T-helper 2 cell treated with Interferon-gamma antibody and Interleukin-4, amounts not matched to agents 5 μg/mL and 100 μg/mL, for 36 hours (primary cell): ENCODE data around the gene TMEM233.
"Not testable (repeated sequence)": the region's sequence is repeated elsewhere in the genome, so short reads cannot be mapped to it uniquely, and the experiment has no call there.

ENCODE experiments used
- DNase-seq: peaks from one replicate; pipeline ENCODE4 v3.0.0; 2021; ENCODE audit warnings: low spot score
- H3K27ac Mint-ChIP-seq: one replicate; pipeline ENCODE4 v1.8.0; 2021; ENCODE audit warnings: mild to moderate bottlenecking, mixed read lengths
- H3K27me3 Mint-ChIP-seq: one replicate; pipeline ENCODE4 v1.8.0; 2021; ENCODE audit warnings: low read depth, mixed read lengths
- H3K36me3 Mint-ChIP-seq: one replicate; pipeline ENCODE4 v1.8.0; 2021; ENCODE audit warnings: low read depth, mixed read lengths
- H3K4me1 Mint-ChIP-seq: one replicate; pipeline ENCODE4 v1.8.0; 2021; ENCODE audit warnings: low read depth, mixed read lengths
- H3K4me3 Mint-ChIP-seq: one replicate; pipeline ENCODE4 v1.8.0; 2022; ENCODE audit warnings: mild to moderate bottlenecking, moderate library complexity, mixed read lengths
- H3K9me3 Mint-ChIP-seq: one replicate; pipeline ENCODE4 v1.8.0; 2021; ENCODE audit warnings: mixed read lengths

TMEM233 gene

GRCh38 chr12:119592232-119592631, 1.3 kb upstream of the TMEM233 start:
- Mint-ChIP-seq H3K36me3 (no peaks in the 10 kb centered on the region), H3K9me3 (no peaks in the 10 kb centered on the region), H3K4me1 (peaks cover 7% of the 10 kb centered on the region), H3K27ac (no peak overlapping the region), H3K4me3 (no peak overlapping the region), H3K27me3 (peaks cover 68% of the 10 kb centered on the region)
- no peak for DNase-seq

GRCh38 chr12:119594399-119594730, 791 bp downstream of the TMEM233 start:
- peaks cover 72% of the 10 kb centered on the region for H3K27me3 Mint-ChIP-seq
- no peak overlapping the region for H3K4me3 Mint-ChIP-seq

GRCh38 chr12:119594772-119595445, 1.3 kb downstream of the TMEM233 start:
- no peak for DNase-seq
- Mint-ChIP-seq H3K9me3 (no peaks in the 10 kb centered on the region), H3K36me3 (no peaks in the 10 kb centered on the region), H3K4me3 (no peak overlapping the region), H3K27me3 (peaks cover 74% of the 10 kb centered on the region), H3K4me1 (peaks cover 7% of the 10 kb centered on the region), H3K27ac (no peak overlapping the region)

More at GRCh38 chr12:119594399-119594730, 791 bp downstream of the TMEM233 start:
- DNase-seq: no peak
- Mint-ChIP-seq H3K27ac (no peak overlapping the region), H3K36me3 (no peaks in the 10 kb centered on the region), H3K9me3 (no peaks in the 10 kb centered on the region), H3K4me1 (peaks cover 7% of the 10 kb centered on the region)

- H3K9me3 Mint-ChIP-seq: no peaks in the 10 kb centered on the region
- H3K27ac Mint-ChIP-seq: no peak overlapping the region
- H3K4me1 Mint-ChIP-seq: peaks cover 7% of the 10 kb centered on the region
- no peak overlapping the region for H3K4me3 Mint-ChIP-seq
- no peaks in the 10 kb centered on the region for H3K36me3 Mint-ChIP-seq
- DNase-seq: no peak
- peaks cover 59% of the 10 kb centered on the region for H3K27me3 Mint-ChIP-seq
Observed at GRCh38 chr12:119598159-119598558, 4.6 kb downstream of the TMEM233 start.

GRCh38 chr12:119601877-119602733, 8.5 kb downstream of the TMEM233 start:
- Mint-ChIP-seq H3K27ac (no peak overlapping the region), H3K4me3 (no peak overlapping the region), H3K4me1 (no peaks in the 10 kb centered on the region), H3K36me3 (no peaks in the 10 kb centered on the region), H3K9me3 (no peaks in the 10 kb centered on the region), H3K27me3 (peaks cover 23% of the 10 kb centered on the region)
- no peak for DNase-seq

GRCh38 chr12:119602734-119603094, 9.1 kb downstream of the TMEM233 start:
- Mint-ChIP-seq H3K4me3 (no peak overlapping the region), H3K27ac (no peak overlapping the region), H3K9me3 (no peaks in the 10 kb centered on the region), H3K36me3 (no peaks in the 10 kb centered on the region), H3K4me1 (no peaks in the 10 kb centered on the region), H3K27me3 (peaks cover 19% of the 10 kb centered on the region)
- DNase-seq: no peak

- Mint-ChIP-seq H3K27me3 (peaks cover 18% of the 10 kb centered on the region), H3K36me3 (no peaks in the 10 kb centered on the region), H3K9me3 (no peaks in the 10 kb centered on the region), H3K4me1 (no peaks in the 10 kb centered on the region), H3K4me3 (no peak overlapping the region), H3K27ac (no peak overlapping the region)
- DNase-seq: no peak
Observed at GRCh38 chr12:119603767-119604166, 10.2 kb downstream of the TMEM233 start.

- Mint-ChIP-seq H3K27me3 (peaks cover 6% of the 10 kb centered on the region), H3K9me3 (no peaks in the 10 kb centered on the region), H3K36me3 (no peaks in the 10 kb centered on the region), H3K27ac (no peak overlapping the region), H3K4me1 (no peaks in the 10 kb centered on the region), H3K4me3 (no peak overlapping the region)
- no peak for DNase-seq
Observed at GRCh38 chr12:119609358-119609757, 15.8 kb downstream of the TMEM233 start.

GRCh38 chr12:119613319-119613936, 19.9 kb downstream of the TMEM233 start:
- H3K27me3 Mint-ChIP-seq: no peaks in the 10 kb centered on the region
- no peak for DNase-seq
- H3K27ac Mint-ChIP-seq: no peak overlapping the region
- no peaks in the 10 kb centered on the region for H3K9me3 Mint-ChIP-seq
- no peaks in the 10 kb centered on the region for H3K36me3 Mint-ChIP-seq
- H3K4me1 Mint-ChIP-seq: no peaks in the 10 kb centered on the region
- no peak overlapping the region for H3K4me3 Mint-ChIP-seq

- no peak overlapping the region for H3K4me3 Mint-ChIP-seq
- no peak overlapping the region for H3K27ac Mint-ChIP-seq
- H3K9me3 Mint-ChIP-seq: peaks cover 1% of the 10 kb centered on the region
- no peaks in the 10 kb centered on the region for H3K4me1 Mint-ChIP-seq
- DNase-seq: no peak
- H3K36me3 Mint-ChIP-seq: no peaks in the 10 kb centered on the region
- H3K27me3 Mint-ChIP-seq: no peaks in the 10 kb centered on the region
Observed at GRCh38 chr12:119614705-119615104, 21.1 kb downstream of the TMEM233 start.

- H3K27ac Mint-ChIP-seq: no peak overlapping the region
- no peaks in the 10 kb centered on the region for H3K36me3 Mint-ChIP-seq
- DNase-seq: no peak
- H3K9me3 Mint-ChIP-seq: peaks cover 10% of the 10 kb centered on the region
- no peak overlapping the region for H3K4me3 Mint-ChIP-seq
- no peaks in the 10 kb centered on the region for H3K27me3 Mint-ChIP-seq
- no peaks in the 10 kb centered on the region for H3K4me1 Mint-ChIP-seq
Observed at GRCh38 chr12:119615518-119616475, 22.2 kb downstream of the TMEM233 start.

- H3K27me3 Mint-ChIP-seq, H3K36me3 Mint-ChIP-seq, H3K4me3 Mint-ChIP-seq, DNase-seq, H3K27ac Mint-ChIP-seq, H3K9me3 Mint-ChIP-seq, H3K4me1 Mint-ChIP-seq: not testable (repeated sequence)
Observed at GRCh38 chr12:119618328-119618896, 24.8 kb downstream of the TMEM233 start.

- H3K36me3 Mint-ChIP-seq: no peaks in the 10 kb centered on the region
- no peak overlapping the region for H3K27ac Mint-ChIP-seq
Observed at GRCh38 chr12:119620490-119620889, 26.9 kb downstream of the TMEM233 start.

More at GRCh38 chr12:119620490-119620889, 26.9 kb downstream of the TMEM233 start:
- peaks cover 10% of the 10 kb centered on the region for H3K27me3 Mint-ChIP-seq
- peaks cover 10% of the 10 kb centered on the region for H3K9me3 Mint-ChIP-seq
- no peak overlapping the region for H3K4me3 Mint-ChIP-seq
- H3K4me1 Mint-ChIP-seq: no peaks in the 10 kb centered on the region
- DNase-seq: no peak
